ENCODE measurements around the gene CEP41.

The CEP41 gene

GRCh38 chr7:130418306-130418705 is 22.5 kb downstream of the CEP41 start:
- no peak for DNase-seq (ENCODE audit: low spot score)

- DNase-seq (ENCODE audit: low spot score) = no peak
Observed at GRCh38 chr7:130417213-130417612, 23.6 kb downstream of the CEP41 start.

- DNase-seq (ENCODE audit: low spot score) = no peak
Observed at GRCh38 chr7:130415006-130415405, 25.8 kb downstream of the CEP41 start.

- DNase-seq (ENCODE audit: low spot score) = no peak
Observed at GRCh38 chr7:130413201-130413600, 27.6 kb downstream of the CEP41 start.

- no peak for DNase-seq (ENCODE audit: low spot score)
Observed at GRCh38 chr7:130410868-130411541, 29.8 kb downstream of the CEP41 start.

GRCh38 chr7:130409712-130410072 is 31.1 kb downstream of the CEP41 start:
- DNase-seq (ENCODE audit: low spot score) = no peak

GRCh38 chr7:130409067-130409711 is 31.6 kb downstream of the CEP41 start:
- no peak for DNase-seq (ENCODE audit: low spot score)

- DNase-seq (ENCODE audit: low spot score) = no peak
Observed at GRCh38 chr7:130405003-130405402, 35.8 kb downstream of the CEP41 start.

- no peak for DNase-seq (ENCODE audit: low spot score)
Observed at GRCh38 chr7:130401578-130401977, 39.2 kb downstream of the CEP41 start.

- DNase-seq (ENCODE audit: low spot score) = no peak
Observed at GRCh38 chr7:130401101-130401500, 39.7 kb downstream of the CEP41 start.

GRCh38 chr7:130400120-130400572 is 40.7 kb downstream of the CEP41 start:
- DNase-seq (ENCODE audit: low spot score) = no peak

GRCh38 chr7:130398526-130399090 is 42.2 kb downstream of the CEP41 start:
- no peak for DNase-seq (ENCODE audit: low spot score)

- DNase-seq (ENCODE audit: low spot score) = no peak
Observed at GRCh38 chr7:130397758-130398073, 43.1 kb downstream of the CEP41 start.

- DNase-seq (ENCODE audit: low spot score) = no peak
Observed at GRCh38 chr7:130397051-130397757, 43.6 kb downstream of the CEP41 start.

GRCh38 chr7:130396109-130396508 is 44.7 kb downstream of the CEP41 start:
- no peak for DNase-seq (ENCODE audit: low spot score)

GRCh38 chr7:130395421-130395820 is 45.4 kb downstream of the CEP41 start:
- DNase-seq (ENCODE audit: low spot score) = no peak

GRCh38 chr7:130394421-130395195 is 46.2 kb downstream of the CEP41 start:
- DNase-seq (ENCODE audit: low spot score) = no peak

- peak; percentile 14 for DNase-seq (ENCODE audit: low spot score)
Observed at GRCh38 chr7:130393841-130394411, 46.9 kb downstream of the CEP41 start.

GRCh38 chr7:130393101-130393561 is 47.7 kb downstream of the CEP41 start:
- peak; percentile 12 for DNase-seq (ENCODE audit: low spot score)

GRCh38 chr7:130390486-130390885 is 50.3 kb downstream of the CEP41 start:
- no peak for DNase-seq (ENCODE audit: low spot score)

- DNase-seq (ENCODE audit: low spot score) = no peak
Observed at GRCh38 chr7:130388671-130389070, 52.1 kb downstream of the CEP41 start.

All from Ammon's horn (tissue), 1 donor.